Ovary (tissue), 9 donors: ENCODE measurements around the gene HECTD1. TPM values are rescaled to one million over a fixed set of nuclear protein-coding genes. Genes with fewer than 3 reads are reported as not detected.

Experiments used
- DNase-seq, 5 donors: peaks; one replicate each; pipeline ENCODE4 v3.0.0-alpha.2; 2019 to 2020
- H3K27ac ChIP-seq, 2 donors: fragments of 200-600 bp; one replicate each; pipeline versions ENCODE4 v1.5.1 to v1.8.0; 2019 to 2022
- H3K27me3 ChIP-seq: fragments of 200-600 bp; one replicate; pipeline ENCODE4 v1.8.0; 2022
- H3K36me3 ChIP-seq: fragments of 200-600 bp; sonication (generic); one replicate; pipeline ENCODE4 v1.5.1; 2019
- H3K4me1 ChIP-seq: one replicate; pipeline ENCODE4 v1.8.1; 2013; ENCODE audit warnings: mild to moderate bottlenecking, moderate library complexity; ENCODE audit not compliant: insufficient read depth
- H3K4me3 ChIP-seq: fragments of 200-600 bp; sonication (generic); one replicate; pipeline ENCODE4 v1.5.1; 2017
- H3K9me3 ChIP-seq, 2 donors: fragments of 200-600 bp in 1 of 2; sonication (generic) in 1 of 2; one replicate each; pipeline versions ENCODE4 v1.5.1 to v1.8.1; 2013 to 2019; ENCODE audit warnings: mild to moderate bottlenecking in 1 of 2, moderate library complexity in 1 of 2
- CTCF ChIP-seq, 3 donors: fragments of 450-650 bp in 2 of 3; fragments of 200-600 bp in 1 of 3; IDR thresholded peaks; one replicate each; pipeline versions ENCODE4 v1.5.1 to v1.8.0; 2016 to 2022; ENCODE audit warnings: antibody characterized with exemption in 3 of 3, mild to moderate bottlenecking in 1 of 3
- EP300 ChIP-seq: sonication (generic); formaldehyde crosslinking; IDR thresholded peaks from one replicate; pipeline ENCODE4 v1.6.1; 2017; ENCODE audit warnings: antibody characterized with exemption
- POLR2A ChIP-seq: fragments of 450-650 bp; IDR thresholded peaks from one replicate; pipeline ENCODE4 v1.6.1; 2017; ENCODE audit warnings: antibody characterized with exemption, mild to moderate bottlenecking, moderate library complexity
- WGBS, 3 donors: extraction: QIAGEN DNeasy Blood & Tissue Kit in 1 of 3; methylation state at CpG; one replicate each; pipeline versions ENCODE4 v1.1.5 to v1.1.7; 2013 to 2017; 5-methylcytosine and 5-hydroxymethylcytosine counted together
- intact Hi-C, 4 donors: fragments of 100-400 bp; cut with DNase I; formaldehyde crosslinking; loops; one replicate each; pipeline versions ENCODE4 v1.11.0 to v1.15.1; 2022 to 2023
- polyA plus RNA-seq, 2 donors: library from polyadenylated mRNA; stranded (reverse); fragments of 200-250 nt in 1 of 2; fragments of 350-450 nt in 1 of 2; fragmentation: Illumina TruSeq in 1 of 2; extraction: RNeasy Lipid Tissue Mini Kit (QIAGEN cat#74804) in 1 of 2; gene quantifications; one replicate each; pipeline ENCODE4 v1.2.3, GENCODE V29; 2013 to 2014
- total RNA-seq, 7 donors: library from RNA; depleted of rRNA in 2 of 7; stranded (reverse); fragments of >200 nt in 2 of 7; fragmentation: NEBNext Ultra II Directional in 3 of 7; extraction: Animal tissue kit (Norgen Biotek cat#: 25700) in 3 of 7; gene quantifications; one replicate each; pipeline versions ENCODE4 v1.1.0 to v1.2.4, GENCODE V29; 2016 to 2023
- donor health status: DM: no; HTN: no; CAD: no; lungs with moderate emphysema.
- donor health status: DM: no; HTN: no; CAD: no.
- donor health status: Bipolar disorder and iron deficiency.
- donor health status: DM: yes; HTN: yes; CAD: no.
- donor health status: DM: no; HTN: no; CAD: no.
- donor health status: DM: yes; HTN: yes; CAD: no.

The HECTD1 gene
- total and polyA plus RNA-seq, 9 donors, result 59.7 to 186 (median 144) TPM

GRCh38 chr14:31139301-31139847 lies 68.2 kb downstream of the HECTD1 start:
- H3K9me3 ChIP-seq, result no peaks in the 10 kb centered on the region
- no peak overlapping the region for H3K27ac ChIP-seq
- no peaks in the 10 kb centered on the region for H3K27me3 ChIP-seq
- no peaks in the 10 kb centered on the region for H3K4me1 ChIP-seq
- no peak overlapping the region for H3K4me3 ChIP-seq
- TF ChIP-seq EP300, result no peak
- no peak for TF ChIP-seq CTCF (IDR thresholded peaks at IDR 0.05)
- TF ChIP-seq POLR2A, result no peak
- DNase-seq, result no peak
- WGBS, 3 donors, result 98 to 99% (median 98%) methylated on average over 4 of the region's 4 CpGs
- no peaks in the 10 kb centered on the region for H3K36me3 ChIP-seq
- intact Hi-C loops, result no loop called here

GRCh38 chr14:31138301-31138700 lies 69.3 kb downstream of the HECTD1 start:
- Histone ChIP-seq H3K4me1 (no peaks in the 10 kb centered on the region), H3K9me3 (no peaks in the 10 kb centered on the region), H3K36me3 (no peaks in the 10 kb centered on the region), H3K4me3 (no peak overlapping the region), H3K27ac (no peak overlapping the region), H3K27me3 (no peaks in the 10 kb centered on the region)
- 7 to 22% (median 12%) methylated on average over 2 of the region's 2 CpGs for WGBS, 3 donors
- TF ChIP-seq CTCF (IDR thresholded peaks at IDR 0.05), result no peak
- no peak for TF ChIP-seq POLR2A
- TF ChIP-seq EP300, result no peak
- DNase-seq, result no peak
- intact Hi-C loops, result no loop called here

- intact Hi-C loops, result no loop called here
- 90 to 96% (median 93%) methylated on average over 12 of the region's 12 CpGs for WGBS, 3 donors
- Histone ChIP-seq H3K27me3 (no peaks in the 10 kb centered on the region), H3K4me1 (no peaks in the 10 kb centered on the region), H3K4me3 (no peak overlapping the region), H3K27ac (no peak overlapping the region), H3K9me3 (no peaks in the 10 kb centered on the region), H3K36me3 (no peaks in the 10 kb centered on the region)
- TF ChIP-seq POLR2A (no peak), CTCF (IDR thresholded peaks at IDR 0.05) (no peak), EP300 (no peak)
- DNase-seq, result no peak
Measured at GRCh38 chr14:31137214-31137889, 70.2 kb downstream of the HECTD1 start.

GRCh38 chr14:31133133-31133532 lies 74.5 kb downstream of the HECTD1 start:
- WGBS, 3 donors, result 91 to 94% (median 93%) methylated on average over 6 of the region's 6 CpGs
- TF ChIP-seq EP300 (no peak), POLR2A (no peak), CTCF (IDR thresholded peaks at IDR 0.05) (no peak)

More at GRCh38 chr14:31133133-31133532, 74.5 kb downstream of the HECTD1 start:
- no peak overlapping the region for H3K27ac ChIP-seq
- H3K4me3 ChIP-seq, result no peak overlapping the region
- no peak for DNase-seq
- intact Hi-C loops, result no loop called here
- H3K9me3 ChIP-seq, result no peaks in the 10 kb centered on the region
- H3K27me3 ChIP-seq, result no peaks in the 10 kb centered on the region
- H3K36me3 ChIP-seq, result no peaks in the 10 kb centered on the region
- H3K4me1 ChIP-seq, result no peaks in the 10 kb centered on the region
